Vagina (tissue), 2 donors: ENCODE results near the gene PPFIA1.

Experiments
- POLR2A ChIP-seq, 2 donors: fragments of 450-650 bp; IDR thresholded peaks; one replicate each; pipeline ENCODE4 v1.6.1; 2017; ENCODE audit warnings: antibody characterized with exemption in 2 of 2, mild to moderate bottlenecking in 2 of 2, moderate library complexity in 2 of 2
- POLR2AphosphoS5 ChIP-seq, 2 donors: sonication (generic); formaldehyde crosslinking; IDR thresholded peaks; one replicate each; pipeline ENCODE4 v1.9.0; 2017; ENCODE audit warnings: antibody characterized with exemption in 2 of 2, mild to moderate bottlenecking in 2 of 2, low read depth in 1 of 2; ENCODE audit not compliant: insufficient read depth in 1 of 2
- TF ChIP-seq, protein P1 (sequence below), 3 experiments: fragments of 450-650 bp in 2 of 3; fragments of 200-600 bp in 1 of 3; sonication (generic) in 1 of 3; IDR thresholded peaks; one replicate each; pipeline ENCODE4 v1.5.1; 2017 to 2019; ENCODE audit warnings: antibody characterized with exemption in 3 of 3, mild to moderate bottlenecking in 2 of 3, moderate library complexity in 2 of 3

DNA sequence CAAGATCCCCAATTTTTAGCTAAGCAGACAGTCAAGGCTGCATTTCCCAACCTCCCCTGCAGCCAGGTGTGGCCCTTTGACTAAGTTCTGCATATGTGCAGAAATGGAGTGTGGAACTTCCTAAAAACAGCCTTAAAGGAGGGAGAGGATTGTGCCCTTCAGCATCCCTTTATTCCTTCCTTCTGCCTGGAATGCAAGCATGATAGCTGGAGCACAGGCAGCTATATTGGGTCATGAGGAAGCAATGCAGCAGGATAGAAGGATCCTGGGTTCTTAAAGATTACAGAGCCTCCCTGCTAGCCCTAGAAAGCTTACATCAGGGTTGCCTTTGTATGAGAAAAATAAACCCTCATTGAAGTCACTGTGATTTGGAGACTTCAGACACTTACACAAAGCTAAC lies 37.5 kb upstream of the PPFIA1 start:
- TF ChIP-seq, protein P1, sequence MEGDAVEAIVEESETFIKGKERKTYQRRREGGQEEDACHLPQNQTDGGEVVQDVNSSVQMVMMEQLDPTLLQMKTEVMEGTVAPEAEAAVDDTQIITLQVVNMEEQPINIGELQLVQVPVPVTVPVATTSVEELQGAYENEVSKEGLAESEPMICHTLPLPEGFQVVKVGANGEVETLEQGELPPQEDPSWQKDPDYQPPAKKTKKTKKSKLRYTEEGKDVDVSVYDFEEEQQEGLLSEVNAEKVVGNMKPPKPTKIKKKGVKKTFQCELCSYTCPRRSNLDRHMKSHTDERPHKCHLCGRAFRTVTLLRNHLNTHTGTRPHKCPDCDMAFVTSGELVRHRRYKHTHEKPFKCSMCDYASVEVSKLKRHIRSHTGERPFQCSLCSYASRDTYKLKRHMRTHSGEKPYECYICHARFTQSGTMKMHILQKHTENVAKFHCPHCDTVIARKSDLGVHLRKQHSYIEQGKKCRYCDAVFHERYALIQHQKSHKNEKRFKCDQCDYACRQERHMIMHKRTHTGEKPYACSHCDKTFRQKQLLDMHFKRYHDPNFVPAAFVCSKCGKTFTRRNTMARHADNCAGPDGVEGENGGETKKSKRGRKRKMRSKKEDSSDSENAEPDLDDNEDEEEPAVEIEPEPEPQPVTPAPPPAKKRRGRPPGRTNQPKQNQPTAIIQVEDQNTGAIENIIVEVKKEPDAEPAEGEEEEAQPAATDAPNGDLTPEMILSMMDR (IDR thresholded peaks at IDR 0.05), result no peak
- TF ChIP-seq POLR2A (IDR thresholded peaks at IDR 0.05) (no peak), POLR2AphosphoS5 (IDR thresholded peaks at IDR 0.05; ENCODE audit: insufficient read depth in 1 of 2, low read depth in 1 of 2) (no peak)
